GM18526 (cell line): ENCODE measurements around the gene TNFSF13.

Experiments
- POLR2A ChIP-seq: IDR thresholded peaks from 3 replicates; pipeline ENCODE4 v1.6.1; 2011; ENCODE audit not compliant: insufficient read length; ENCODE audit errors: extremely low read depth

The TNFSF13 gene, protein sequence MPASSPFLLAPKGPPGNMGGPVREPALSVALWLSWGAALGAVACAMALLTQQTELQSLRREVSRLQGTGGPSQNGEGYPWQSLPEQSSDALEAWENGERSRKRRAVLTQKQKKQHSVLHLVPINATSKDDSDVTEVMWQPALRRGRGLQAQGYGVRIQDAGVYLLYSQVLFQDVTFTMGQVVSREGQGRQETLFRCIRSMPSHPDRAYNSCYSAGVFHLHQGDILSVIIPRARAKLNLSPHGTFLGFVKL

DNA sequence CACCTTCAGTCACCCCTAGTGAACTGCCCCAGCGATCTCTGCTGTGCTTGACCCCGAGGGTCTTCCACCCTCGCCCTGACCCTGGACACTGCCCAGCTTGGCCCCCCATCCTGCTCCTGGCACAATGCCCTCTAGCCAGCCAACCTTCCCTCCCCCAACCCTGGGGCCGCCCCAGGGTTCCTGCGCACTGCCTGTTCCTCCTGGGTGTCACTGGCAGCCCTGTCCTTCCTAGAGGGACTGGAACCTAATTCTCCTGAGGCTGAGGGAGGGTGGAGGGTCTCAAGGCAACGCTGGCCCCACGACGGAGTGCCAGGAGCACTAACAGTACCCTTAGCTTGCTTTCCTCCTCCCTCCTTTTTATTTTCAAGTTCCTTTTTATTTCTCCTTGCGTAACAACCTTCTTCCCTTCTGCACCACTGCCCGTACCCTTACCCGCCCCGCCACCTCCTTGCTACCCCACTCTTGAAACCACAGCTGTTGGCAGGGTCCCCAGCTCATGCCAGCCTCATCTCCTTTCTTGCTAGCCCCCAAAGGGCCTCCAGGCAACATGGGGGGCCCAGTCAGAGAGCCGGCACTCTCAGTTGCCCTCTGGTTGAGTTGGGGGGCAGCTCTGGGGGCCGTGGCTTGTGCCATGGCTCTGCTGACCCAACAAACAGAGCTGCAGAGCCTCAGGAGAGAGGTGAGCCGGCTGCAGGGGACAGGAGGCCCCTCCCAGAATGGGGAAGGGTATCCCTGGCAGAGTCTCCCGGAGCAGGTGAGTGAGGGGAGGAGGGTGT, at the start of gene TNFSF13:
TSS of gene TNFSF13 (plus strand) at position 207 of the 776 bp plus-strand sequence. CDS start at position 497, 290 bp downstream.
- no peak for TF ChIP-seq POLR2A

DNA sequence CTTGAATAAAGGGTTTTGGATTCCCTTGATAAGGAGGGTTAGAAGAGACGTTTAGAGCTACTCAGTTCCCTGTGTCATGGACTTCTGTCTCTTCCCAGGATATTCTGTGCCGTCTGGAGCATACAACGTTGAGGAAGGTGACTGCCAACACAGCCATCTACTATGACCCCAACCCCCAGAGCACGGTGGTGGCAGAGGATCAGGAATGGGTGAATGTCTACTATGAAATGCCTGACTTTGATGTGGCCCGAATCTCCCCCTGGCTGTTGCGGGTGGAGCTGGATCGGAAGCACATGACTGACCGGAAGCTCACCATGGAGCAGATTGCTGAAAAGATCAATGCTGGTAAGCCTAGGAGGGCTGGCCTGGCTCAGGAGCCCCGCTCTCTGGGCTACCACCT, 49.7 kb upstream of the TNFSF13 start:
- TF ChIP-seq POLR2A, result no peak

DNA sequence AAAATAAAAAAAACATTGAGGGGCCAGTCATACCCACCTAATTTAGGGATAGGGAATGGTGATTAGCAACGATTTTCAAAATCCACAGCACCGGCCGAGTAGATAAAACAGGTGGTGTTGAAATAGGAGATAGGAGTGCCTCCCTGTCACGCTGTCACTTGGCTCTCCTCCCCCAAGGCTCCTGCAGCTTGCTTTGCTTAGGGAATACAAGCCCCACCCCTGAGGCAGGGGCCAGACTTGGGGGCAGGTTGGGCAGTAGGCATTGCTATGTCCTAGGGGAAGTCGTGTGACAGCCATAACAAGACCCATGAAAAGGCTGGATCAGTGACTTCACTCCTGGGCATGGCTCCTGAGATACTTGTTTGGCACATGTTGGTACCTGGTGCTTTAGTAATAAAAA, 48.6 kb upstream of the TNFSF13 start:
- no peak for TF ChIP-seq POLR2A

DNA sequence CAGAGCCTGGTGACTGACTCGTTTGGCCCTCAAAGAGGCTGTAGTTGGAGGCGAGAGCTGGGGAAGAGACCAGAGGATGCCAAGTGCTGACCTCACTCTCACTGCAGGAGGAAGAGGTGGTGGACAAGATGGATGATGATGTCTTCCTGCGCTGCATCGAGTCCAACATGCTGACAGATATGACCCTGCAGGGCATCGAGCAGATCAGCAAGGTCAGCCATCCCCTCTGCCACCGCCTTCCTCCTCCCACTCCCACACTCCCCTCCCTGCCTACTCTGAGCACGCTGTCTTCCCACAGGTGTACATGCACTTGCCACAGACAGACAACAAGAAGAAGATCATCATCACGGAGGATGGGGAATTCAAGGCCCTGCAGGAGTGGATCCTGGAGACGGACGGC, 47.4 kb upstream of the TNFSF13 start:
- TF ChIP-seq POLR2A, result no peak

DNA sequence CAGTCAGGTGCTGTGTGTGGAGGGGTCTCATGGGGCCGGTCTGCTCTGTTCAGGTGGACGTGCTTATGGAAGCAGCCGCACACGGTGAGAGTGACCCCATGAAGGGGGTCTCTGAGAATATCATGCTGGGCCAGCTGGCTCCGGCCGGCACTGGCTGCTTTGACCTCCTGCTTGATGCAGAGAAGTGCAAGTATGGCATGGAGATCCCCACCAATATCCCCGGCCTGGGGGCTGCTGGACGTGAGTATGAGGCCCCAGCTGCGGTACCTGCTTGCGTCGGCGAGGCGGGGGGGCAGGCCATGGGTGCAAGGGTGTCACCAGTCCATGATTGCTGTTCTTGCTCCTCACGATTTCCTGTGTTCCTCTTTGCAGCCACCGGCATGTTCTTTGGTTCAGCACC, 46.4 kb upstream of the TNFSF13 start:
- TF ChIP-seq POLR2A, result no peak

DNA sequence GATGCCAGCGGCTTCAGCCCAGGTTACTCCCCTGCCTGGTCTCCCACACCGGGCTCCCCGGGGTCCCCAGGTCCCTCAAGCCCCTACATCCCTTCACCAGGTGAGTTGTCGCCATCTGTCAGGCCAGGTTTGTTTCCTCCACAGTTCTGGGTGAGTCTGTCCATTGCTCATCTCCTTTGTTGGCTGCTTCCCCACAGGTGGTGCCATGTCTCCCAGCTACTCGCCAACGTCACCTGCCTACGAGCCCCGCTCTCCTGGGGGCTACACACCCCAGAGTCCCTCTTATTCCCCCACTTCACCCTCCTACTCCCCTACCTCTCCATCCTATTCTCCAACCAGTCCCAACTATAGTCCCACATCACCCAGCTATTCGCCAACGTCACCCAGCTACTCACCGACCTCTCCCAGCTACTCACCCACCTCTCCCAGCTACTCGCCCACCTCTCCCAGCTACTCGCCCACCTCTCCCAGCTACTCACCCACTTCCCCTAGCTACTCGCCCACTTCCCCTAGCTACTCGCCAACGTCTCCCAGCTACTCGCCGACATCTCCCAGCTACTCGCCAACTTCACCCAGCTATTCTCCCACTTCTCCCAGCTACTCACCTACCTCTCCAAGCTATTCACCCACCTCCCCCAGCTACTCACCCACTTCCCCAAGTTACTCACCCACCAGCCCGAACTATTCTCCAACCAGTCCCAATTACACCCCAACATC, 45.6 kb upstream of the TNFSF13 start:
- TF ChIP-seq POLR2A, result no peak

DNA sequence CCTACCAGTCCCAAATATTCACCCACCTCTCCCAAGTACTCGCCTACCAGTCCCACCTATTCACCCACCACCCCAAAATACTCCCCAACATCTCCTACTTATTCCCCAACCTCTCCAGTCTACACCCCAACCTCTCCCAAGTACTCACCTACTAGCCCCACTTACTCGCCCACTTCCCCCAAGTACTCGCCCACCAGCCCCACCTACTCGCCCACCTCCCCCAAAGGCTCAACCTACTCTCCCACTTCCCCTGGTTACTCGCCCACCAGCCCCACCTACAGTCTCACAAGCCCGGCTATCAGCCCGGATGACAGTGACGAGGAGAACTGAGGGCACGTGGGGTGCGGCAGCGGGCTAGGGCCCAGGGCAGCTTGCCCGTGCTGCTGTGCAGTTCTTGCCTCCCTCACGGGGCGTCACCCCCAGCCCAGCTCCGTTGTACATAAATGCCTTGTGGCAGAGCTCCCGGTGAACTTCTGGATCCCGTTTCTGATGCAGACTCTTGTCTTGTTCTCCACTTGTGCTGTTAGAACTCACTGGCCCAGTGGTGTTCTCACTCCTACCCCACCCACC, 44.6 kb upstream of the TNFSF13 start:
- no peak for TF ChIP-seq POLR2A

DNA sequence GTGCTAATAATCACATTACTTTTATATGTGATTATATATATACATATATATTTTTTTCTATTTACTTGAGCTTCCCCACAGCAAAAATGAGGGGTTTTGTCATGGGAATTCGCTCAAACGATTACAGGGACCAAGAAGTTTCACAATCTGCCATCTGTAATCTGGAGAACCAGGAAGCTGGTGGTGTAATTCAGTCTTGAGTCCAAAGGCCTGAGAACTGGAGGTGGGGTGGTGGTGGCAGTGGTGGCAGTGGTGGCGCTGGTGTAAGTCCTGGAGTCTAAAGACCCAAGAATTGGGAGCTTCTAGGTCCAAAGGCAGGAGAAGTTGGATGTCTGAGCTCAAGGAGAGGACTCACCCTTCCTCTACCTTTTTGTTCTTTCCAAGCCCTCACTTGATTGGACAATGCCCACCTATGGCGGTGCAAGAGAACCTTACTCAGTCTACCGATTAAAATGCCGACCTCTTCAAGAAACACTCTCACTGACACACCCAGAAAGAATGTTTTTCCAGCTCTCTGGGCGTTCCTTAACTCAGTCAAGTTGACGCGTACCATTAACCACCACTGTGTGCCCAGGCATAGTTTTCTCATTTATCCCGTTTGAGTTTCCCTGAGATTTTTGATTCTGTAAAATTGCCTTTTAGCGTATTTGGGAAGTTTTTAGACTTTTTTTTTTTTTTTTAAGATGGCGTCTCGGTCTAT, 42.5 kb upstream of the TNFSF13 start:
- TF ChIP-seq POLR2A, result no peak

DNA sequence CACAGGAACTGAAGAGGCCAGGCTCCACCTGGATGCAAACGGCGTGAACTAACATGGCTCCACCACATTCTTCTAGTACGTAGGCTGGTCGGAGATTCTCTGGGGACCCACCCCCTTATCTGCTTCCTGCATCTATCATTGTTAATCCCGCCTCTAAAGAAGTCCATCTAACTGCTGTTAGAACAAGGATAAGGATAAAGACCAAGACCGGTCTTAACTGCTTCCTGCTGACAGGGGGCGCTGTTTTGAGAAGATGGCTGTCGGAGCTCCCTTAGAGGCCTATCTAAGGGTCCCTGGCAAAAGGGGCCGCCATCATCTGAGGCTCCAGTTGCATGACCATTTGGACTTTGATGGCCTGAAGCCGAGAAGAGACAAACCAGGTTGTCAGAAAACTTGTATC, 35.5 kb upstream of the TNFSF13 start:
- no peak for TF ChIP-seq POLR2A

DNA sequence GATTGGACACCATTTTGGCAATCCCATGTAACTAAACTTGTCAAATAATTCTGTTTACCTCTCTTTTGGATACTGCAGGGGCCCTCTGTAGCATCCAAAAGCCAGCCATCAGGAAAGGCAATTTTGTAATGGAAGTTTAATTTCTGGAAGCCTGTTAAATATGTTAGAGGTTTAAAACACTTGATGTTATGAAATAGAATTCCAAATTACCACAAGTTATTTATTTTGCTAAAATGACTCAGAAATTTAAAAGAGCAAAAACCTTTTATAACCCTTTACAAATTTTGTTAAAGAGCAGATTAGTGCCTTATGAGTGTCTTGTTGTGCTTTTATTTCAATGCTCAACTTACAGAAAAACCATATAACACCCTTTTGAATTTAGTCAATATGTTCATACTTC, 29.7 kb upstream of the TNFSF13 start:
- no peak for TF ChIP-seq POLR2A

DNA sequence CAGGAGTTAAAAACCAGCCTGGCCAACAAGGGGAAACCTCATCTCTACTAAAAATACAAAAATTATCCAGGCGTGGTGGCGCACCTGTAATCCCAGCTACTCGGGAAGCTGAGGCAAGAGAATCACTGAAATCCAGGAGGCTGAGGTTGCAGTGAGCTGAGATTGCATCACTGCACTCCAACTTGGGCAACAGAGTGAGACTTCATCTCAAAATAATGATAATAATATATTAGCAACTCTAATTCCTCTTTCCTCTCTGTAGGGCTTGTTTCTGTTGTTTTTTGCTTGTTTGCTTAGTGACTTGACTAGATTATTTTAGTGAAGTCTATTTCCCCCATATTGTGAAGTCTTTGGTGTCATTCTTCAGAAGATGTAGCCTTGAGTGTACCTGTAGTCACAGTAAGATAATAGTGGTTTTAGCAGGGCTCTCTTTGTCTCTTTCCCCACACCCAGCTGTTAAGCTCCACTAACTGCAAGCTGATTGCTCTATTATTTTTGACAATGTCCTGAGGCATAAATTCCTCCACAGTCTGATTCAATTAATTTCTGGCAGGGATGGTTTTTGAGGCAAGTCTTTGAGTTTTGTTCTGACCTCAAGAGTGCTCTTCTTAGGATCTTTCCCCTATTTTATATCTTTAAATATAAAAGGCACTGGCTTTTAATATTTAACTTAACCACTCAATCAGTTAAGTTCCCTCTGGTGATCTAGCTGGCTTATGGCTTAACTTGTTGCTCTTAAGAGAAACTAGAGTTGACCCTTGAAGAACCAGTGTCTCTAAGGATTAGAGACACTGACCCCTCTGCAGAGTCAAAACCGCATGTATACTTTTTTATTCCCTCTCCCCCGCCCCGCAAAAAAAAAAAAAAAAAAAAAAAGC, 28.3 kb upstream of the TNFSF13 start:
- no peak for TF ChIP-seq POLR2A

DNA sequence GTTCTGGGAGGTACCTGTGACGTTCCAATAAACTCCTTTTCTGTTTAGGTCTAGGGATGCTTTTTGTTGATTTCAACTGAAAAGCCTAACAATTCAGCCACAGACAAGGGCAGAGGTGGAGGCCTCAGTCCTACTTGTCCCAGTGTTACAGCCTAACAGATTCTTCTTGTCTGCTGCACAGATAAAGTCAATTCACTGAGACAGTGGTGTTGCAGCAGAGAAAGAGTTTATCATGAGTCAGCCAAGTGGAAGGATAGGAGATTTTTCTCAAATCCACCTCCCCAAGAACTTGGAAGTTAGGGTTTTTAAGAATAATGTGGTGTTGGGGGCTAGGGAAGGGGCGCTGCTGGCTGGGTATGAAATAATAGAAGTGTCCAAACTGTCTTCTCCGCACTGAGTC, 20.5 kb upstream of the TNFSF13 start:
- TF ChIP-seq POLR2A, result no peak

DNA sequence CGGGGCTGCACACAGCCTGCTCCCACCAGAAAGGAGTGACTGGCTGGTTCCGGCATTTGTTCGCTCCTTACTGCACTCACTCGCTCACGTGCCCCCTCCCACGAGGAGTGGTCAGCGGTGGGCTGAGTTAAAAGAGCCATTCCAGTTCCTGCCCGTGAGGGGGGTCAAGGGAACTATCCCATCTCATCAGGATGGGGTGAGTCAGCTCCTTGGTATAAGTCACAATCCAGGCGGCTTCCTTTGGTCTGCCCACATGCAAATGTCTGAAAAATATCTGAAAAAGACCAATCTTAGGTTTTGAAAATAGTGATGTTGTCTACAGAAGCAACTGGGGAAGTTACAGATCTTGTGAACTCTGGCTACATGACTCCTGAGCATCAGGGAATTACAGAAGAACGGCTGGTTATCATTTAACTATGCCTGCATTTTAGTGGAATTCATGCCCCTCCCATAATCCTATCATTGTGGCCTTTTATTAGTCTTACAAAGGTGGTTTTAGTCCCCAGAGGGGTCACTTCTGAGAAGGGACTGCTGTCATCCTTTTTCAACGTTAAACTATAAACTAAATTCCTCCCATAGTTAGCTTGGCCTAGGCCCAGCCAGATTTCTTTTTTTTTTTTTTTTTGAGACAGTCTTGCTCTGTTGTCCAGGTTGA, 19.5 kb upstream of the TNFSF13 start:
- no peak for TF ChIP-seq POLR2A

DNA sequence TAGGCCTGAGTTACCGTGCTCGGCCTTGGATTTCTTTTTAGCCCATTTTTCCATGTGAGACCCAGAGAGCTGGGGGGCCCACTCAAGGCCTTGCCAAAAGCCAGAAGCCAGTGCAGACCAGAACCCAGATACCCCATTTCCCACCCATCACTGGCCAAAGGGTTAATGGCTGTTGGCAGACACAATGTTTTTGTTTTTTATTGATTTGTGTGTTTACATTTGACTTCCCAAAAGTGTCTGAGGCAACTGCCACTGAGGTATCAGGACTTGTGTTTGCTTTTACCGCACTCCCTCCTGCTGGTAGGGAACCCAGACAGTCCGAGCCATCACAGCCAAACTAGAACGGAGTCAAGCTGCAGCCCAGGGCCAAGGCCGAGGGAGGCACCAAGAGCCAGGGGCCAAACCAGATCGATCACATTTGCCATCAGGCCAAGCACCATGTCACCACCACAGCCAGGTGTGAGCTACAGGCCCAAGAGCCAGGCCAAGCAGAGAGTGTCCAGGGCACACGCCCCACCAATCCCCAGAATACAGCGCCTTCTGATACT, 17.4 kb upstream of the TNFSF13 start:
- TF ChIP-seq POLR2A, result no peak

DNA sequence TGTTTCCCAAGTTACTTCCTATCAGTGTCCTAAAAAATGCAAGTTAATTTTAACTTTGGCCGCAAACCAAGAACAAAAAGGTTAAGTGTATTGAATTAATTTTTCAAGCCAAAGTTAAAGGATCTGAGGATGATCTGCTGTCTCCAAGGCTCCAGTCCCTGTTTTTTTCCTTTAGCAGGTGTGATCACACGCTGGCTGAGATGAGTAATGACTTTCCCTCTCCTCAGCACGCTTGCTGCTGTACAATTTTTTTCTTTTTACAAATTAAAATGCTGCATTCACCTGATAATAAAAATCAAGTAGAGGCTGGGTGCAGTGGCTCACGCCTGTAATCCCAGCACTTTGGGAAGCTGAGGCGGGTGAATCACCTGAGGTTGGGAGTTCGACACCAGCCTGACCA, 13.6 kb upstream of the TNFSF13 start:
- TF ChIP-seq POLR2A, result no peak
